ENCODE results near the gene PEX16.

PEX16 gene

GRCh38 chr11:45935349-45936064 is 17.8 kb upstream of the PEX16 start:
- TF ChIP-seq, protein P1, sequence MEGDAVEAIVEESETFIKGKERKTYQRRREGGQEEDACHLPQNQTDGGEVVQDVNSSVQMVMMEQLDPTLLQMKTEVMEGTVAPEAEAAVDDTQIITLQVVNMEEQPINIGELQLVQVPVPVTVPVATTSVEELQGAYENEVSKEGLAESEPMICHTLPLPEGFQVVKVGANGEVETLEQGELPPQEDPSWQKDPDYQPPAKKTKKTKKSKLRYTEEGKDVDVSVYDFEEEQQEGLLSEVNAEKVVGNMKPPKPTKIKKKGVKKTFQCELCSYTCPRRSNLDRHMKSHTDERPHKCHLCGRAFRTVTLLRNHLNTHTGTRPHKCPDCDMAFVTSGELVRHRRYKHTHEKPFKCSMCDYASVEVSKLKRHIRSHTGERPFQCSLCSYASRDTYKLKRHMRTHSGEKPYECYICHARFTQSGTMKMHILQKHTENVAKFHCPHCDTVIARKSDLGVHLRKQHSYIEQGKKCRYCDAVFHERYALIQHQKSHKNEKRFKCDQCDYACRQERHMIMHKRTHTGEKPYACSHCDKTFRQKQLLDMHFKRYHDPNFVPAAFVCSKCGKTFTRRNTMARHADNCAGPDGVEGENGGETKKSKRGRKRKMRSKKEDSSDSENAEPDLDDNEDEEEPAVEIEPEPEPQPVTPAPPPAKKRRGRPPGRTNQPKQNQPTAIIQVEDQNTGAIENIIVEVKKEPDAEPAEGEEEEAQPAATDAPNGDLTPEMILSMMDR (IDR thresholded peaks at IDR 0.05; ENCODE audit: extremely low read depth, missing control alignments) = no peak
- no peak for DNase-seq (ENCODE audit: low spot score)

GRCh38 chr11:45934580-45935318 is 17.1 kb upstream of the PEX16 start:
- TF ChIP-seq, protein P1 (IDR thresholded peaks at IDR 0.05; ENCODE audit: extremely low read depth, missing control alignments) = no peak
- no peak for DNase-seq (ENCODE audit: low spot score)

DNA sequence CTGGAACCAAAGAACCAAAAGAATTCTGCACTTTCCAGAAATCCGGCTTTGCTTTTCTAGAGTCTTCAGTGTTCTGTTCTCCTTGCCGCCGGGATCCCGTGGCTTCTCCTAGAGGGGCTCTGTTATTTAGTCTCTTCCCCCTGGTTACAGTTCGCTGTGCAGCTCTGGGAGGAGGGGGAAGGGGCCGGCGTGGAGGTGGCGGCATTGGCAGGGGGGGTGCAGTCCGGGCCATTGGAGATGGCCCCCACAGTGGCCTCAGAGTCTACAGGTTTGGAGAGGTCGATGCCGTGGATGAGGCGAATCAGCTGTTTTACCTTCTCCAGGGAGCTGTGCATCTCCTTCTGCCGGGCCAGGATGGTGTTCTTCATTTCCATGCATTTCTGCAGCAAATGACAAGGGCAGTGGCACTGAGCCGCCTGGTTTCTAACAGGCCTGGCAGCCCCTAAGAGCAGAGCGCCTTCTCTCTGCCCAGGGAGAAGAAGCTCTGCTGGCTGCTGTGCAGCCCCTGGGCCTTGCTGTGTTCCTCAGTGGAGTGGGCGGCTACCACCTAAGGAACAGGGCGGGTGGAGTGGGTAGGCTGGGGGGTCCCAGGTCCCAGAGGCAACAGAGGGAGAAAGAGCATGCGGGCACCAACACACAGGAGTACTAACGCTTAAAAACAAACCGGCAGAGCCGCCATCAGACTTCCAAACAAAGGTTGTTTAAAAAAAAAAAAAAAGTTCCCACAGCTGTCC is 16.3 kb upstream of the PEX16 start:
- TF ChIP-seq, protein P1 (IDR thresholded peaks at IDR 0.05; ENCODE audit: extremely low read depth, missing control alignments) = no peak
- no peak for DNase-seq (ENCODE audit: low spot score)

- peak; percentile 52 for DNase-seq (ENCODE audit: low spot score)
These were observed 15.6 kb upstream of the PEX16 start for GRCh38 chr11:45933131-45933831.

GRCh38 chr11:45932217-45932616 is 14.5 kb upstream of the PEX16 start:
- DNase-seq (ENCODE audit: low spot score) = no peak
- TF ChIP-seq, protein P1 (IDR thresholded peaks at IDR 0.05; ENCODE audit: extremely low read depth, missing control alignments) = no peak

More at GRCh38 chr11:45933131-45933831, 15.6 kb upstream of the PEX16 start:
- TF ChIP-seq, protein P1 (IDR thresholded peaks at IDR 0.05; ENCODE audit: extremely low read depth, missing control alignments) = no peak

DNA sequence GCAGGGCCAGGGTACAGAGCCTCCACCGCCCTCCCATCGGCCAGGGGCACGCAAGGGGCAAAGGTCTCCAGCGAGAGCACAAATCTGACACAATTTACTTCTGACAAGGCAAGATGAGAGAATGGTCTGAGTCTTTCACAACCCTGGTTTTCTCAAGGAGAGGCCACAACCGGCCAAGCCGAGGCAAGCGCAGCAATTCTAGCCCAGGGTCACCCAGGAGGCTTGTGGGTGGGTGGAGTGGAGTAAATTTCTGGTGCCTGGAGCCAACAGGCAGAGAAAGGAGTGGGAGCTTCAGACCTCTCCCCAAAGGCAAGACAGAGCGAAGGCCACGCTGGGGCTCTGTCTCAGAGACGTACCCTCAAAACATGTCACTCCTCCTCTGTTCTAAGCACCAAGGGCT is 14.1 kb upstream of the PEX16 start:
- TF ChIP-seq, protein P1 (IDR thresholded peaks at IDR 0.05; ENCODE audit: extremely low read depth, missing control alignments) = no peak
- DNase-seq (ENCODE audit: low spot score) = no peak
